ENCODE results near the gene ASCL2. TPM values are rescaled to one million over a fixed set of nuclear protein-coding genes. Genes with fewer than 3 reads are reported as not detected.

ASCL2 gene
- total and polyA plus RNA-seq, 3 donors from 2014 or later: 1.3 to 5.8 (median 4.8) TPM

DNA sequence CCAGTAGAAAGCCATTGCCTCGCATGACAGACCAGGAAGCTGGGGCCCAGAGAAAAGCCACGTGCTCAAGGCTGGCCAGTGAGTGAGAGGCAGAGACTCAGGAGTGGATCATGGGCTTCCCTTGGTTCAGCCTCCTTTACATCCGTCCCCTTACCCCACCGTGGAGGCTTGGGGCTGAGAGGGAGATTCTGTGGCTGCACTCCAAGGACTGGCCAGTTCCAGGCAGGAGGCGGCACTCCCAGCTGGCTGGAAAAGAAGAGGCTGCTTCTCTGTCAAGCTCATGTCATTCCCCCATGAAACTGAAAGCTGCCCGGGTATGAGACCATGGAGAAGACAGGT, 6.6 kb upstream of the ASCL2 start:
- H3K27ac ChIP-seq: peak overlapping the region in 1 of 2 donors; percentile 51
- H3K27me3 ChIP-seq: no peaks in the 10 kb centered on the region
- DNase-seq: peak; percentile 14
- H3K4me3 ChIP-seq: no peak overlapping the region
- H3K36me3 ChIP-seq (ENCODE audit: low read depth, missing control alignments): no peaks in the 10 kb centered on the region
- no peaks in the 10 kb centered on the region for H3K4me1 ChIP-seq
- no peak for TF ChIP-seq POLR2A (IDR thresholded peaks at IDR 0.05)
- TF ChIP-seq, protein P1, sequence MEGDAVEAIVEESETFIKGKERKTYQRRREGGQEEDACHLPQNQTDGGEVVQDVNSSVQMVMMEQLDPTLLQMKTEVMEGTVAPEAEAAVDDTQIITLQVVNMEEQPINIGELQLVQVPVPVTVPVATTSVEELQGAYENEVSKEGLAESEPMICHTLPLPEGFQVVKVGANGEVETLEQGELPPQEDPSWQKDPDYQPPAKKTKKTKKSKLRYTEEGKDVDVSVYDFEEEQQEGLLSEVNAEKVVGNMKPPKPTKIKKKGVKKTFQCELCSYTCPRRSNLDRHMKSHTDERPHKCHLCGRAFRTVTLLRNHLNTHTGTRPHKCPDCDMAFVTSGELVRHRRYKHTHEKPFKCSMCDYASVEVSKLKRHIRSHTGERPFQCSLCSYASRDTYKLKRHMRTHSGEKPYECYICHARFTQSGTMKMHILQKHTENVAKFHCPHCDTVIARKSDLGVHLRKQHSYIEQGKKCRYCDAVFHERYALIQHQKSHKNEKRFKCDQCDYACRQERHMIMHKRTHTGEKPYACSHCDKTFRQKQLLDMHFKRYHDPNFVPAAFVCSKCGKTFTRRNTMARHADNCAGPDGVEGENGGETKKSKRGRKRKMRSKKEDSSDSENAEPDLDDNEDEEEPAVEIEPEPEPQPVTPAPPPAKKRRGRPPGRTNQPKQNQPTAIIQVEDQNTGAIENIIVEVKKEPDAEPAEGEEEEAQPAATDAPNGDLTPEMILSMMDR (IDR thresholded peaks at IDR 0.05): no peak
- intact Hi-C loops (cut with DNase I; ENCODE audit: low total_unique reads): no loop called here
- WGBS, 2 donors: 40 to 62% methylated on average over 1 to 6 of the region's 6 CpGs
- H3K9me3 ChIP-seq: no peaks in the 10 kb centered on the region

DNA sequence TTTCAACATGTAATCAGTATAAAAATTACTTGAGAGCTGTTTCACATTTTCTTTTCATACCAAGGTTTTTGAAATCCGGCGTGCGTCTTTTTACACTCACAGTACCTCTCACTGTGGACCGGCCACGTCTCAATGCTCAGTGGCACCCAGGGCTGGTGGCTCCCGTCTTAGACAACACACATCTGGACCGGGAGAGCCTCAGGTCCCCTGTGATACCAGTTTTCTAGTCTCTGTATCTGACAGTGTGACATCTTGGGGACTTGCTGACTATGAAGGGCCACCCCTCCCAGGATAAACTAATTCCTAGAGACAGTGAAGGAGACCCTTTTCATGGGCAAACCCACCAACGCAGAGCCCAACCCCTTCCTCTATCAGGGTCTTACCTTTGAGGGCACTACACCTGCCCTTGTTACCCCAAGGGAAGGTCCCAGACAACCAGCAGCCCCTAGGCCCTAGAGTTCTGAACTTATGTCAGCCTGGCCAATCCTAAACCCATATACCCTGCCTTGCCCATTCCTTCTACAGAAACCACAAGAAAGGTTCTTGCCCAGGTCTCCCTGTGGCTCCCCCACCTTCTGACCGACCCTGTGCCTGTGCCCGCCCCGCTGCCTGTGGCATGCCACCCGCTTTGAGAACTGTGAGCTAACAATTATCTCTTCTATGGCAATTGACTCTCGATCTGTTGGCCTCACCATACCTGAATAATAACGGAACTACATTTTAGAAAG, 6.1 kb upstream of the ASCL2 start:
- DNase-seq: peak; percentile 7
- H3K27ac ChIP-seq: no peak overlapping the region
- intact Hi-C loops (cut with DNase I; ENCODE audit: low total_unique reads): no loop called here
- H3K4me1 ChIP-seq: no peaks in the 10 kb centered on the region
- H3K9me3 ChIP-seq: no peaks in the 10 kb centered on the region
- H3K36me3 ChIP-seq (ENCODE audit: low read depth, missing control alignments): no peaks in the 10 kb centered on the region
- WGBS, 2 donors: 95 to 97% methylated on average over 14 of the region's 14 CpGs
- no peak overlapping the region for H3K4me3 ChIP-seq
- no peak for TF ChIP-seq POLR2A (IDR thresholded peaks at IDR 0.05)
- TF ChIP-seq, protein P1 (IDR thresholded peaks at IDR 0.05): no peak
- H3K27me3 ChIP-seq: no peaks in the 10 kb centered on the region

DNA sequence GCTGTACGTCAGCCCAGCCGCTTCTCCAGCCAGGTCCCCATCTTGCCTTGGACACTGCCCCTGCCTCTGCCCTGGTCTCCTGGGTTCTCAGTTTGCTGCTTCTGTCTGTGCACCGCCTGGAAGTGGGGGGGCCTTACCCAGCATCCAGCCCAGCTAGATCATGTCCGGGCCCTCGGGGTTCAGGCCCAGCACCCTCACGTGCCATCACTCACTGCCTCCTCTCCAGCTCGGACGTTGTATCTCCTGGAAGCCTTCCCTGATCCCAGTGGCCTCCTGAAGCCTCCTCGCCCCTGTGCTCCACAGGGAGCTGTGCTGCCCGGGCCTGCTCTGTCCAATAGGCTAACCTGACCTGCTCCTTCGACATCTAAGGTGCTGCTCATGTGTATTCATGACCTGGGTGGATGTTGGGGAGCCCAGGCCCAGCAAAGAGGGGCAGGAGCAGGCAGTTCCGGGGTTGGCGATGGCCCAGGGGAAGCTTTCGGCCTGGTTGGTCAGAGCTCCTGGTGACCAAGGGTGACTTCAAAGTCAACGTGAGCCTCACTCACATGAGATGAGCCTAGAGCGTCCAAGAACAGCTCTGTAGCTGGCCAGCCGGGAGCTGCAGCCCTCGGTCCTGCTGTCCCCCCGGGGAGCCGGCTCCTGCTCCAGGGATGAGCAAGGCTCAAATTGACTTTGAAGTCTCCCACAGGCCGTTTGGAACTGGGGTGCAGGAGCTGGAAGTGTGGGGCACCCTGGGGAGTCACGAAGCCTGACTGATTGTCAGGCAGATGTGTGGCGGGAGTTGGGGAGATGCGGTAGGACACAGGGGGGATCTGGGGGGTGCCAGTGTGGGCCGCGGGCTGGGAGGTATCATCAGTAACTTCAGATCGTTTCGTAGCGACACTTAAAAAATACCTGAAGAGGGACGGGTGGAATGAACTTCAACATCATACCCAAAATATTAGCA, 5.2 kb upstream of the ASCL2 start:
- 91 to 94% methylated on average over 25 to 30 of the region's 30 CpGs for WGBS, 2 donors
- Histone ChIP-seq H3K9me3 (no peaks in the 10 kb centered on the region), H3K4me3 (no peak overlapping the region), H3K27ac (no peak overlapping the region), H3K27me3 (peaks cover 3% of the 10 kb centered on the region), H3K4me1 (no peaks in the 10 kb centered on the region), H3K36me3 (ENCODE audit: low read depth, missing control alignments) (no peaks in the 10 kb centered on the region)
- TF ChIP-seq, protein P1 (IDR thresholded peaks at IDR 0.05): no peak
- no peak for TF ChIP-seq POLR2A (IDR thresholded peaks at IDR 0.05)
- DNase-seq: peak; percentile 8
- intact Hi-C loops (cut with DNase I; ENCODE audit: low total_unique reads): no loop called here

DNA sequence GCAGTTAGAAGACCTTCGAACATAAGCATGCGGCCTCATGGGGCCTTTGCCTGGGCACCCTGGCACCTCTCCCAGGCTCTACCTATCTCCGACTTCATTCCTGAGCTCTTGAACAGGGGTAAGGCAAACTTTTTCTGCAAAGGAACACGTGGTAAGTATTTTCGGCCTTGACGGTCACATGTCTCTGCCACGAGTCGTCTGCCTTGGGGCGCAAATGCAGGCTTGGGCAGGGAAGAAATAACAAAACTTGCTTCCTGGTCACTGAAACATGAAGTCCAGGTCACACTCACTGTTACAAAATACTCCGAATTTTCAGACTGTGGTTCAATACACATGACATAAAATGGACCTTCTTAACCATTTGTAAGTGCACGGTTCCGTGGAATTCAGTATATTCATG, 3.4 kb upstream of the ASCL2 start:
- peak; percentile 11 for DNase-seq
- intact Hi-C loops (cut with DNase I; ENCODE audit: low total_unique reads): no loop called here

More for the DNA sequence above, 3.4 kb upstream of the ASCL2 start:
- TF ChIP-seq, protein P1 (IDR thresholded peaks at IDR 0.05): no peak
- no peak for TF ChIP-seq POLR2A (IDR thresholded peaks at IDR 0.05)
- H3K36me3 ChIP-seq (ENCODE audit: low read depth, missing control alignments): no peaks in the 10 kb centered on the region
- no peak overlapping the region for H3K27ac ChIP-seq
- WGBS, 2 donors: 75 to 85% methylated on average over 12 of the region's 12 CpGs
- H3K27me3 ChIP-seq: peaks cover 3% of the 10 kb centered on the region
- H3K4me3 ChIP-seq: no peak overlapping the region
- peaks cover 9% of the 10 kb centered on the region for H3K4me1 ChIP-seq
- H3K9me3 ChIP-seq: no peaks in the 10 kb centered on the region
